Hepatocyte (in vitro differentiated cells): Measurements from ENCODE around the gene ATXN2.

Experiments used
- CTCF ChIP-seq: fragments of 200-600 bp; sonication (generic); IDR thresholded peaks from 2 replicates; pipeline ENCODE4 v1.5.1; 2016; ENCODE audit warnings: antibody characterized with exemption, mild to moderate bottlenecking; ENCODE audit not compliant: poor library complexity
- EZH2 ChIP-seq: fragments of 200-600 bp; sonication (generic); IDR thresholded peaks from 2 replicates; pipeline ENCODE4 v1.6.1; 2016; ENCODE audit warnings: antibody characterized with exemption, mild to moderate bottlenecking, borderline replicate concordance

GRCh38 chr12:111404362-111405148 lies 194.6 kb downstream of the ATXN2 start:
- TF ChIP-seq CTCF = no peak
- no peak for TF ChIP-seq EZH2
